ENCODE results near the gene FAM222B. TPM values are rescaled to one million over a fixed set of nuclear protein-coding genes. Genes with fewer than 3 reads are reported as not detected.

The FAM222B gene
- total RNA-seq, 1 experiment from 2014 or later: 4.8 TPM

DNA sequence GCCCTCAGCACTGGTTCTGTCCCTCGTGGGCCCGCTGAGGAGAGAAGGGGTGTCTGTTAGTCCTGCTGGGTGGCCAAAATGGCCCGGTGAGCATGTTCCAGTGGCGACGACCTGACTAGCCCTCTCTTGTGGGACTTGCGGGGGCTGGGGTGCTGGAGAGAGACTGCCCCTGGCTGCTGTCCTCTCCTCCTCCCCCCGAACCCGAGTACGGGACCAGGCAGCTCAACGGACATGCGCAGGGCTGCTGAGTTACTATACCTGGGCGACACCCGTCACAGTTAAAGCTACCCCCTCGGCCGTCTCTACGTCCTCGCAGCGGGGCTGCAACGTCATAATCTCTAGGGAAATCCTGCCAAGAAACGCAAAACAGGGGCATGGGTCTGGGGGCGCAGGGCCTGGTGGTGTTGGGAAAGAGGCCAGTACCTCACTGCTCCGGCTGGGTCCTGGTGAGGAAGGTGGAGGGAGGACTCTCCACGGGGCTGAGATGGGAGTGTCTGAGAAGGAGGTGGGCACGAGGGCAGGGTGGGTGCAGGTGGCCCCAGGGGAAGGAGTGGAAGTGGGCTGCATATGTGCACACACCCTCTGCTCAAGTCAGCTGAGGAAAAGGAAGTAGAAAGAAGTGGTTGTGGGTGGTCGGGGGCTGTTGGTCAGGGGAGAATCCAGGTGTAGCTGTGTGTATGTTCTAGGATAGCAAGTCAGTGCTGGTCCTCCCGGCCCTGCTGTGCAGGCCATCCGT lies 41.5 kb upstream of the FAM222B start:
- Histone ChIP-seq H3K4me2 (ENCODE audit: low read length) (no peak overlapping the region), H3K9ac (ENCODE audit: low read length) (no peak overlapping the region), H3K9me2 (replicated peaks; ENCODE audit: low read length) (no peaks in the 10 kb centered on the region), H2AFZ (ENCODE audit: low read length) (no peak overlapping the region), H3K36me3 (ENCODE audit: low read depth, low read length) (no peaks in the 10 kb centered on the region), H3K79me2 (ENCODE audit: low read length) (no peaks in the 10 kb centered on the region), H3F3A (ENCODE audit: low read length, unreplicated experiment) (no peaks in the 10 kb centered on the region), H3K4me1 (ENCODE audit: insufficient read depth, low read length) (no peaks in the 10 kb centered on the region), H3K27me3 (ENCODE audit: low read length) (no peaks in the 10 kb centered on the region), H3K4me3 (ENCODE audit: low read length) (no peak overlapping the region), H4K20me1 (ENCODE audit: low read length) (no peaks in the 10 kb centered on the region), H3K9me3 (ENCODE audit: low read length) (no peaks in the 10 kb centered on the region), H3K27ac (ENCODE audit: low read length) (no peak overlapping the region)
- intact Hi-C loops (cut with micrococcal nuclease): no loop called here
- DNase-seq: no peak
- BruUV-seq (replicated peaks): no TSS peak
- CTCF ChIA-PET: no interaction called here
- TF ChIP-seq CTCF (conservative IDR thresholded peaks at IDR 0.05; ENCODE audit: low read depth, low read length) (no peak), EZH2 (IDR thresholded peaks at IDR 0.05; ENCODE audit: low read length, unreplicated experiment) (no peak), EZH2phosphoT487 (IDR thresholded peaks at IDR 0.05; ENCODE audit: borderline replicate concordance, low read length) (no peak)
- POLR2A ChIA-PET (ENCODE audit: unreplicated experiment): no interaction called here
- no peak for ATAC-seq

DNA sequence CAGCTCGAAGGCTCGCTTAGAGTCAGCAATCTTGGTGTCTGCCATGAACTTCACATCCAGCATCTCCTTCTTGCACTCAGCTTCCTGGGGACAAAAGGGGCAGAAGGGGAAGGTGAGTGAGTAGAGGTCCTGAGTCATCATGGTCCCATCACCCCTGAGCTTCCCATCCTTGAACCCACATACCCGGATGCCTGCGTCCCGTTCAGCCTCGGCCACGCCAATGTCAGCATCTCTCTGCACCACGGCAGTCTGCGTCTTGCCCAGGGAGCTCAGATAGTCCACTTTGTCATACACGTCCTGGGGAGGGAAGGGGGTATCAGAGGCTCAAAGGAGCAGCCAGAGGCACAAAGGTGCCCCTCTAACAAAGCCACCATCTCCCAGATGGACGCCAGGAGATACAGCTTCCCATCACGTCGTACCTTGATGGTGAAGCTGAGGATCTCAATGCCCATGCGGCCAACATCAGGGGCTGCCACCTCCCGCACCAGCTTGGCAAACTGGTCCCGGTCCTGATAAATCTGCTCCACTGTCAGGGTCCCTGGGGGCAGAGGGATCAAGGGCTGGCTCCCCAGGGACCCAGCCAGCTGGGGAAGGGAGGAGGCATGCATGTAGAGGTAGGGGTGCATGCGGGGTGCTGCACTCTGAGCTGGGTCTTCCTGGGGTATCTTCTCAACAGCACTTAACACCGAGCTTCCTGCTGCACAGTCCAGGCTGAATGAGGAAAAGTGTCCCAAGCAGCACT lies 39.7 kb upstream of the FAM222B start:
- POLR2A ChIA-PET (ENCODE audit: unreplicated experiment): no interaction called here
- H3K9ac ChIP-seq (ENCODE audit: low read length): no peak overlapping the region

More for the DNA sequence above, 39.7 kb upstream of the FAM222B start:
- Histone ChIP-seq H3K9me2 (replicated peaks; ENCODE audit: low read length) (no peaks in the 10 kb centered on the region), H3K4me3 (ENCODE audit: low read length) (no peak overlapping the region), H3K4me1 (ENCODE audit: insufficient read depth, low read length) (no peaks in the 10 kb centered on the region), H3K27me3 (ENCODE audit: low read length) (no peaks in the 10 kb centered on the region), H3K36me3 (ENCODE audit: low read depth, low read length) (no peaks in the 10 kb centered on the region), H3F3A (ENCODE audit: low read length, unreplicated experiment) (no peaks in the 10 kb centered on the region), H2AFZ (ENCODE audit: low read length) (no peak overlapping the region), H3K27ac (ENCODE audit: low read length) (no peak overlapping the region), H3K4me2 (ENCODE audit: low read length) (no peak overlapping the region), H4K20me1 (ENCODE audit: low read length) (no peaks in the 10 kb centered on the region), H3K9me3 (ENCODE audit: low read length) (no peaks in the 10 kb centered on the region), H3K79me2 (ENCODE audit: low read length) (no peaks in the 10 kb centered on the region)
- no TSS peak for BruUV-seq (replicated peaks)
- DNase-seq (no peak), ATAC-seq (no peak)
- no peak for TF ChIP-seq CTCF (conservative IDR thresholded peaks at IDR 0.05; ENCODE audit: low read depth, low read length)
- TF ChIP-seq EZH2phosphoT487 (IDR thresholded peaks at IDR 0.05; ENCODE audit: borderline replicate concordance, low read length): no peak
- CTCF ChIA-PET: no interaction called here
- intact Hi-C loops (cut with micrococcal nuclease): no loop called here

All from PC-3 (cell line).